HepG2 (cell line): Measurements from ENCODE around the gene SELENOM. TPM values are rescaled to one million over a fixed set of nuclear protein-coding genes. Genes with fewer than 3 reads are reported as not detected.

Source experiments
- CBX5 ChIP-seq: sonication (generic); formaldehyde crosslinking; IDR thresholded peaks from 2 replicates; pipeline ENCODE4 v1.4.0; 2020; ENCODE audit warnings: missing genetic modification reagents, borderline replicate concordance
- HCFC1 ChIP-seq: fragments of 150-350 bp; IDR thresholded peaks from 2 replicates; pipeline ENCODE4 v1.6.1; 2014; ENCODE audit warnings: low read depth, low read length
- REPIN1 ChIP-seq: sonication (generic); formaldehyde crosslinking; IDR thresholded peaks from 2 replicates; pipeline ENCODE4 v1.8.0; 2022; ENCODE audit warnings: missing genetic modification reagents, low read depth, mild to moderate bottlenecking, borderline replicate concordance
- SMARCE1 ChIP-seq: fragments of 450-650 bp; IDR thresholded peaks from 2 replicates; pipeline ENCODE4 v1.6.1; 2017; ENCODE audit warnings: borderline replicate concordance
- SNRNP70 ChIP-seq: fragments of 200-400 bp; formaldehyde crosslinking; IDR thresholded peaks from 2 replicates; pipeline ENCODE4 v1.6.1; 2017; ENCODE audit warnings: mild to moderate bottlenecking, low read depth, low read length, moderate library complexity
- SRSF4 ChIP-seq: fragments of 200-400 bp; formaldehyde crosslinking; IDR thresholded peaks from one replicate; pipeline ENCODE4 v1.6.1; 2018; ENCODE audit warnings: mild to moderate bottlenecking, low read depth, low read length, moderate library complexity; ENCODE audit not compliant: poor library complexity, severe bottlenecking
- ZBTB42 ChIP-seq: sonication (generic); formaldehyde crosslinking; IDR thresholded peaks from 2 replicates; pipeline ENCODE4 v1.5.0; 2020; ENCODE audit warnings: mild to moderate bottlenecking, missing genetic modification reagents
- ZNF431 ChIP-seq: sonication (generic); formaldehyde crosslinking; IDR thresholded peaks from 2 replicates; pipeline ENCODE4 v1.9.0; 2022; ENCODE audit warnings: missing genetic modification reagents, low read depth, mild to moderate bottlenecking, borderline replicate concordance
- ZNF543 ChIP-seq: sonication (generic); formaldehyde crosslinking; IDR thresholded peaks from 2 replicates; pipeline ENCODE4 v1.4.0; 2020; ENCODE audit warnings: mild to moderate bottlenecking, missing genetic modification reagents
- ZNF552 ChIP-seq: sonication (generic); formaldehyde crosslinking; IDR thresholded peaks from 2 replicates; pipeline ENCODE4 v1.9.0; 2022; ENCODE audit warnings: missing genetic modification reagents, mild to moderate bottlenecking, borderline replicate concordance
- ZNF670 ChIP-seq: sonication (generic); formaldehyde crosslinking; IDR thresholded peaks from 2 replicates; pipeline ENCODE4 v1.8.0; 2022; ENCODE audit warnings: mild to moderate bottlenecking, missing genetic modification reagents, borderline replicate concordance
- ZNF672 ChIP-seq: sonication (generic); formaldehyde crosslinking; IDR thresholded peaks from 2 replicates; pipeline ENCODE4 v1.8.1; 2022; ENCODE audit warnings: missing genetic modification reagents
- ZSCAN9 ChIP-seq: IDR thresholded peaks from 2 replicates; pipeline ENCODE4 v1.6.1; 2016; ENCODE audit warnings: borderline replicate concordance
- polyA plus RNA-seq, 8 experiments: library from polyadenylated mRNA; depleted of rRNA in 3 of 8; stranded (reverse) in 7 of 8; unstranded in 1 of 8; fragments of >200 nt; fragmentation: Illumina TruSeq in 4 of 8; extraction: Trizol in 4 of 8; gene quantifications; 2 replicates each; pipeline versions ENCODE4 v1.2.1 to v1.2.3, GENCODE V29; 2011 to 2016; ENCODE audit warnings: low read depth in 4 of 8, missing spikeins in 1 of 8, mixed read lengths in 1 of 8; ENCODE audit not compliant: insufficient read depth in 1 of 8
- total RNA-seq, 5 experiments: library from RNA; depleted of rRNA; stranded (reverse); fragments of >200 nt; fragmentation: Illumina TruSeq; extraction: Trizol; gene quantifications; 2 replicates each; pipeline ENCODE4 v1.2.3, GENCODE V29; 2016; ENCODE audit warnings: low read depth in 1 of 5
- TF ChIP-seq, protein P1 (sequence below), 2 experiments: sonication (generic) in 1 of 2; formaldehyde crosslinking in 1 of 2; IDR thresholded peaks; 2 replicates each; pipeline versions ENCODE4 v1.4.0 to v1.6.1; 2016 to 2020; ENCODE audit warnings: borderline replicate concordance in 1 of 2, low read depth in 1 of 2, mild to moderate bottlenecking in 1 of 2, missing genetic modification reagents in 1 of 2
- TF ChIP-seq, protein P2 (sequence below): sonication (generic); formaldehyde crosslinking; conservative IDR thresholded peaks from 2 replicates; pipeline ENCODE4 v1.4.0; 2020; ENCODE audit warnings: mild to moderate bottlenecking, missing genetic modification reagents, moderate library complexity
- TF ChIP-seq, protein P3 (sequence below): sonication (generic); formaldehyde crosslinking; IDR thresholded peaks from 2 replicates; pipeline ENCODE4 v1.4.0; 2020; ENCODE audit warnings: missing genetic modification reagents, low read depth, mild to moderate bottlenecking, borderline replicate concordance
- TF ChIP-seq, protein P4 (sequence below): sonication (generic); formaldehyde crosslinking; IDR thresholded peaks from 2 replicates; pipeline ENCODE4 v1.5.0; 2020; ENCODE audit warnings: mild to moderate bottlenecking, missing genetic modification reagents, borderline replicate concordance

The SELENOM gene
- total and polyA plus RNA-seq, 2 of the 13 experiments (the other 11 are each of a cell fraction or from before 2014, with no cell fraction given), result 4.1 to 4.3 TPM

DNA sequence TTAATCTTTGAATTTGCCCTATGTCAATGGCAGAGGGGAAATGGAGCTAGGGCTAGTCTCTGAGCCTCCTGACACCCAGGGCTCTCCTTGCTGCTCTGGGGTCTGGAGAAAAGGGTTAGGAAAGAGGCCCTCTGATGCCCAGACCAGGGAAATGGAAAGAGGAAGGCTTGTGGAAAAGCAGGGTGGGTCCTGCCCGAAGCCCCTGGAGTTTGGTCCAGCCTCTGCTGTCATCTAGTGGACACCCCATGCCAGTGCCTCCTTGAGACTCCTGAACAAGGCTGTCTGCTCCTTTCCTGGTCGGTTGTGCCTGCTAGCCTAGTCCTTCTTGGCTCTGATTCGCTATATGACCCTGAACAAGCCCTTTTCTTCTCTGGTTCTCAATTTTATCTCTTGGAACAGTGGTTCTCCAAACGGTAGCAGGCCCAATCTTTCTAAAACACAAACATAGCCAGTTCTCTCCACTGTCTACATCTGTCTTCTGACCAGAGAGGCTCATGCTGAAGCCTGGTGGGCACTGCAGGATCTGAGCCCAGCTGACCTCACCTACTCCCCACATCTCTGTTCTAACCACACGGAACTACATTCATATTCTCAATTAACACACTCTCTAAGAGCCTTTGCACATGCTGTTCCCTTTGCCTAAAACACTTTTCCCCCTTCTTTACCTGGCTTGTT lies 41.7 kb upstream of the SELENOM start (continued):
- TF ChIP-seq, protein P1, sequence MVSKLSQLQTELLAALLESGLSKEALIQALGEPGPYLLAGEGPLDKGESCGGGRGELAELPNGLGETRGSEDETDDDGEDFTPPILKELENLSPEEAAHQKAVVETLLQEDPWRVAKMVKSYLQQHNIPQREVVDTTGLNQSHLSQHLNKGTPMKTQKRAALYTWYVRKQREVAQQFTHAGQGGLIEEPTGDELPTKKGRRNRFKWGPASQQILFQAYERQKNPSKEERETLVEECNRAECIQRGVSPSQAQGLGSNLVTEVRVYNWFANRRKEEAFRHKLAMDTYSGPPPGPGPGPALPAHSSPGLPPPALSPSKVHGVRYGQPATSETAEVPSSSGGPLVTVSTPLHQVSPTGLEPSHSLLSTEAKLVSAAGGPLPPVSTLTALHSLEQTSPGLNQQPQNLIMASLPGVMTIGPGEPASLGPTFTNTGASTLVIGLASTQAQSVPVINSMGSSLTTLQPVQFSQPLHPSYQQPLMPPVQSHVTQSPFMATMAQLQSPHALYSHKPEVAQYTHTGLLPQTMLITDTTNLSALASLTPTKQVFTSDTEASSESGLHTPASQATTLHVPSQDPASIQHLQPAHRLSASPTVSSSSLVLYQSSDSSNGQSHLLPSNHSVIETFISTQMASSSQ (IDR thresholded peaks at IDR 0.05; ENCODE audit: low read depth), result no peak
- TF ChIP-seq, protein P1 (CRISPR knock-in tag; IDR thresholded peaks at IDR 0.05; ENCODE audit: borderline replicate concordance), result no peak
- TF ChIP-seq ZNF670 (CRISPR knock-in tag) (no peak), ZNF431 (CRISPR knock-in tag) (no peak), HCFC1 (no peak), REPIN1 (CRISPR knock-in tag) (peak; percentile 29; the same call in 1 of the 2 replicates), SMARCE1 (no peak), SNRNP70 (no peak), CBX5 (CRISPR knock-in tag) (no peak), SRSF4 (no peak), ZNF552 (CRISPR knock-in tag) (no peak), ZNF543 (CRISPR knock-in tag) (no peak), ZSCAN9 (no peak), ZBTB42 (CRISPR knock-in tag) (no peak), ZNF672 (CRISPR knock-in tag) (no peak)
- TF ChIP-seq, protein P2, sequence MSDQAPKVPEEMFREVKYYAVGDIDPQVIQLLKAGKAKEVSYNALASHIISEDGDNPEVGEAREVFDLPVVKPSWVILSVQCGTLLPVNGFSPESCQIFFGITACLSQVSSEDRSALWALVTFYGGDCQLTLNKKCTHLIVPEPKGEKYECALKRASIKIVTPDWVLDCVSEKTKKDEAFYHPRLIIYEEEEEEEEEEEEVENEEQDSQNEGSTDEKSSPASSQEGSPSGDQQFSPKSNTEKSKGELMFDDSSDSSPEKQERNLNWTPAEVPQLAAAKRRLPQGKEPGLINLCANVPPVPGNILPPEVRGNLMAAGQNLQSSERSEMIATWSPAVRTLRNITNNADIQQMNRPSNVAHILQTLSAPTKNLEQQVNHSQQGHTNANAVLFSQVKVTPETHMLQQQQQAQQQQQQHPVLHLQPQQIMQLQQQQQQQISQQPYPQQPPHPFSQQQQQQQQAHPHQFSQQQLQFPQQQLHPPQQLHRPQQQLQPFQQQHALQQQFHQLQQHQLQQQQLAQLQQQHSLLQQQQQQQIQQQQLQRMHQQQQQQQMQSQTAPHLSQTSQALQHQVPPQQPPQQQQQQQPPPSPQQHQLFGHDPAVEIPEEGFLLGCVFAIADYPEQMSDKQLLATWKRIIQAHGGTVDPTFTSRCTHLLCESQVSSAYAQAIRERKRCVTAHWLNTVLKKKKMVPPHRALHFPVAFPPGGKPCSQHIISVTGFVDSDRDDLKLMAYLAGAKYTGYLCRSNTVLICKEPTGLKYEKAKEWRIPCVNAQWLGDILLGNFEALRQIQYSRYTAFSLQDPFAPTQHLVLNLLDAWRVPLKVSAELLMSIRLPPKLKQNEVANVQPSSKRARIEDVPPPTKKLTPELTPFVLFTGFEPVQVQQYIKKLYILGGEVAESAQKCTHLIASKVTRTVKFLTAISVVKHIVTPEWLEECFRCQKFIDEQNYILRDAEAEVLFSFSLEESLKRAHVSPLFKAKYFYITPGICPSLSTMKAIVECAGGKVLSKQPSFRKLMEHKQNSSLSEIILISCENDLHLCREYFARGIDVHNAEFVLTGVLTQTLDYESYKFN, result no peak; the same call in 1 of the 2 replicates
- TF ChIP-seq, protein P3, sequence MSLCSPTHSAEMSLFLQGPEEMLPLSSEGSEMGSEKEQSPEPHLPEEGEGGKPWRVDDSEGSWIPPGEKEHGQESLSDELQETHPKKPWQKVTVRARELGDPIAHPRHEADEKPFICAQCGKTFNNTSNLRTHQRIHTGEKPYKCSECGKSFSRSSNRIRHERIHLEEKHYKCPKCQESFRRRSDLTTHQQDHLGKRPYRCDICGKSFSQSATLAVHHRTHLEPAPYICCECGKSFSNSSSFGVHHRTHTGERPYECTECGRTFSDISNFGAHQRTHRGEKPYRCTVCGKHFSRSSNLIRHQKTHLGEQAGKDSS (CRISPR knock-in tag), result peak; percentile 56; the same call in 1 of the 2 replicates
- TF ChIP-seq, protein P4, sequence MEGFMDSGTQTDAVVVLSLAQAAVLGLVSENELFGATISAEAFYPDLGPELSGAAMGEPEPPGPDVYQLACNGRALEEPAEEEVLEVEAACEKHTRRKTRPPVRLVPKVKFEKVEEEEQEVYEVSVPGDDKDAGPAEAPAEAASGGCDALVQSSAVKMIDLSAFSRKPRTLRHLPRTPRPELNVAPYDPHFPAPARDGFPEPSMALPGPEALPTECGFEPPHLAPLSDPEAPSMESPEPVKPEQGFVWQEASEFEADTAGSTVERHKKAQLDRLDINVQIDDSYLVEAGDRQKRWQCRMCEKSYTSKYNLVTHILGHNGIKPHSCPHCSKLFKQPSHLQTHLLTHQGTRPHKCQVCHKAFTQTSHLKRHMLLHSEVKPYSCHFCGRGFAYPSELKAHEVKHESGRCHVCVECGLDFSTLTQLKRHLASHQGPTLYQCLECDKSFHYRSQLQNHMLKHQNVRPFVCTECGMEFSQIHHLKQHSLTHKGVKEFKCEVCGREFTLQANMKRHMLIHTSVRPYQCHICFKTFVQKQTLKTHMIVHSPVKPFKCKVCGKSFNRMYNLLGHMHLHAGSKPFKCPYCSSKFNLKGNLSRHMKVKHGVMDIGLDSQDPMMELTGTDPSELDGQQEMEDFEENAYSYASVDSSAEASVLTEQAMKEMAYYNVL (CRISPR knock-in tag), result no peak
